OCI-LY7 (cell line): ENCODE measurements around the gene DAGLA. TPM values are rescaled to one million over a fixed set of nuclear protein-coding genes. Genes with fewer than 3 reads are reported as not detected.

Source experiments
- BruUV-seq: library from RNA; stranded (reverse); fragments of 400-500 nt; replicated peaks from 2 replicates; lab custom pipeline; 2021; lab: Mats Ljungman, UMichigan
- CTCF ChIA-PET: fragments of 300-600 bp; sonication (Branson Sonifier 250); formaldehyde crosslinking; loops from one replicate; lab custom pipeline; 2022; ENCODE audit warnings: antibody characterized with exemption; ENCODE audit not compliant: unreplicated experiment; lab: Charles Lee
- POLR2A ChIA-PET: fragments of 300-600 bp; sonication (Branson Sonifier 250); formaldehyde crosslinking; loops from one replicate; lab custom pipeline; 2022; ENCODE audit warnings: antibody characterized with exemption; lab: Charles Lee
- DNase-seq: peaks from one replicate; pipeline ENCODE4 v3.0.0-alpha.2; 2015; ENCODE audit warnings: low spot score
- H2AFZ ChIP-seq: fragments of 200-600 bp; sonication (generic), shearing (Covaris generic); 2 replicates; pipeline ENCODE4 v1.6.1; 2014; ENCODE audit warnings: mild to moderate bottlenecking, antibody characterized with exemption, low read length, moderate library complexity
- H3K27ac ChIP-seq: fragments of 200-600 bp; sonication (generic); 2 replicates; pipeline ENCODE4 v1.5.1; 2014; ENCODE audit warnings: mixed run types, low read depth, mild to moderate bottlenecking, moderate library complexity, low read length, inconsistent platforms; ENCODE audit not compliant: poor library complexity, severe bottlenecking
- H3K36me3 ChIP-seq: fragments of 200-600 bp; sonication (generic); 2 replicates; pipeline ENCODE4 v1.6.1; 2014; ENCODE audit warnings: mild to moderate bottlenecking, antibody characterized with exemption, low read length, moderate library complexity, mixed read lengths; ENCODE audit not compliant: insufficient read depth
- H3K4me1 ChIP-seq: fragments of 200-600 bp; sonication (generic); 2 replicates; pipeline ENCODE4 v1.5.1; 2014; ENCODE audit warnings: mild to moderate bottlenecking, low read length; ENCODE audit not compliant: insufficient read depth, poor library complexity, severe bottlenecking
- H3K4me2 ChIP-seq: fragments of 200-600 bp; sonication (generic); 2 replicates; pipeline ENCODE4 v1.6.1; 2014; ENCODE audit warnings: mild to moderate bottlenecking, low read length
- H3K4me3 ChIP-seq: fragments of 200-600 bp; sonication (generic); 2 replicates; pipeline ENCODE4 v1.5.1; 2014; ENCODE audit warnings: mild to moderate bottlenecking, low read depth, low read length; ENCODE audit not compliant: poor library complexity, severe bottlenecking
- H3K79me2 ChIP-seq: fragments of 200-600 bp; sonication (generic); 2 replicates; pipeline ENCODE4 v1.6.1; 2016; ENCODE audit warnings: low read depth, mild to moderate bottlenecking, low read length, moderate library complexity, mixed read lengths; ENCODE audit not compliant: insufficient read depth
- H3K9me2 ChIP-seq: fragments of 200-600 bp; sonication (generic); 2 replicates; pipeline ENCODE4 v1.6.1; 2016; ENCODE audit warnings: mild to moderate bottlenecking, low read length, mixed read lengths; ENCODE audit not compliant: insufficient read depth
- H3K9me3 ChIP-seq: fragments of 200-600 bp; sonication (generic); 2 replicates; pipeline ENCODE4 v1.6.1; 2014; ENCODE audit warnings: mild to moderate bottlenecking, mixed run types, low read length, mixed read lengths
- H4K20me1 ChIP-seq: fragments of 200-600 bp; sonication (generic); 2 replicates; pipeline ENCODE4 v1.6.1; 2014; ENCODE audit warnings: mild to moderate bottlenecking, antibody characterized with exemption, low read length, moderate library complexity, mixed read lengths; ENCODE audit not compliant: insufficient read depth
- CTCF ChIP-seq: fragments of 200-600 bp; sonication (generic); conservative IDR thresholded peaks from 2 replicates; pipeline ENCODE4 v1.5.1; 2014; ENCODE audit warnings: mild to moderate bottlenecking, antibody characterized with exemption, low read length, moderate library complexity, mixed read lengths
- EZH2phosphoT487 ChIP-seq: fragments of 200-600 bp; sonication (generic); IDR thresholded peaks from 2 replicates; pipeline ENCODE4 v1.6.1; 2018; ENCODE audit warnings: low read depth, borderline replicate concordance, mild to moderate bottlenecking, mixed run types, antibody characterized with exemption, low read length, moderate library complexity, mixed read lengths
- intact Hi-C: fragments of 100-400 bp; cut with micrococcal nuclease; formaldehyde crosslinking; loops from one replicate; pipeline ENCODE4 v1.10.0; 2022; ENCODE audit not compliant: unreplicated experiment
- total RNA-seq, 2 experiments: library from RNA; depleted of rRNA in 1 of 2; stranded (reverse); fragments of >200 nt in 1 of 2; shearing (Covaris generic) in 1 of 2; gene quantifications; 2 replicates each; pipeline ENCODE4 v1.2.3, GENCODE V29; 2014 to 2022

Gene DAGLA
- total RNA-seq, 2 experiments from 2014 or later, result not detected

DNA sequence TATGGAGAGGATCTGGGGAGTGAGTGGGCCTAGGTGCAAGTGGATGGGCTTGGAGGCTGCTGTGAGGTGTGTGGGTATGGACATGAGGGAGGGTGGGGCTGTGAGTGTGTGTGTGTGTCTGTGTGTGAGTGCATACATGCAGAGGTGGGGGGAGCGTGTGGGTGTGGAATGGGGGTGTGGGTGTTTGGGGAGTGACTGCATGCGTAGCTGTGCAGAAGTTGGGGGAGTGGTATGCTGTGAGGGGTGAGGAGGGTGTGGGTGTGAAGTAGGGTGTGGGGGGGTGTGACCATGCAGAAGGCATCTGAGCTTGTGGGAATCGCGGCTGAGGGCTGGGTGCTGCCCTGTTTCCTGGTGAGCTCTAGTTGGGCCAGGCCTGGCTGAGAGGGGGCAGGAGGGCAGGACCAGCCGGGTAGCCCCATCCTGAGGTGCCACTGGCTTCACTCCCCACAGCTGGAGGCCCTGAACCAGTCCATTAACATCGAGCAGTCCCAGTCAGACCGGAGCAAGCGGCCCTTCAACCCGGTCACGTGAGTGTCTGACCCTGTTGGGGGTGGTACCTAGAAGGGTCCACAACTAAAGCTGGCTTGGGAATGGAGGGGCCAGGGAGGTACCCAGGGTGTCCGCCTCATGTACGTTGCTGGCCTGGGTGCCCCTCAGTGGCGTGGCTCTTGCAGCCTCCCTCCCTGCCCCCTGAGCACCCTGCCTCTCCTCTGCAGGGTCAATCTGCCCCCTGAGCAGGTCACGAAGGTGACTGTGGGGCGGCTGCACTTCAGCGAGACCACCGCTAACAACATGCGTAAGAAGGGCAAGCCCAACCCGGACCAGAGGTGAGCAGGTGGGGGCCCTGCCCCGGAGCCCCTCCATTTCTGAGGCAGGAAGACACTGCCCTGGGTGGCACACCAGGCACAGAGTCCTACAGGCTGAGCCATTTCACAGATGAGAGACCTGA lies 95.7 kb downstream of the DAGLA start:
- Histone ChIP-seq H3K4me2 (no peak overlapping the region), H3K9me3 (no peaks in the 10 kb centered on the region), H3K4me3 (no peak overlapping the region), H4K20me1 (no peaks in the 10 kb centered on the region), H3K27ac (no peak overlapping the region), H3K9me2 (no peaks in the 10 kb centered on the region), H3K79me2 (no peaks in the 10 kb centered on the region), H2AFZ (no peak overlapping the region), H3K36me3 (no peaks in the 10 kb centered on the region), H3K4me1 (peaks cover 9% of the 10 kb centered on the region)
- intact Hi-C loops, result loop anchor here (1.0 kb wide), 1 partner anchor 29 kb away; no protein-coding TSS in a partner anchor
- CTCF ChIA-PET, result no interaction called here
- POLR2A ChIA-PET, result interaction anchor here (0.7 kb wide), 1 partner anchor 358 kb away, joined by 4 read pairs; no protein-coding TSS in a partner anchor
- no peak for DNase-seq
- TF ChIP-seq CTCF (no peak), EZH2phosphoT487 (no peak)
- BruUV-seq, result no TSS peak

GRCh38 chr11:61776561-61777075 lies 96.4 kb downstream of the DAGLA start:
- POLR2A ChIA-PET, result no interaction called here
- Histone ChIP-seq H3K9me3 (no peaks in the 10 kb centered on the region), H2AFZ (no peak overlapping the region), H3K36me3 (no peaks in the 10 kb centered on the region), H3K4me3 (no peak overlapping the region), H3K79me2 (no peaks in the 10 kb centered on the region), H3K4me2 (no peak overlapping the region), H3K27ac (no peak overlapping the region), H3K9me2 (no peaks in the 10 kb centered on the region), H3K4me1 (peaks cover 9% of the 10 kb centered on the region), H4K20me1 (no peaks in the 10 kb centered on the region)
- TF ChIP-seq EZH2phosphoT487 (no peak), CTCF (peak; percentile 83)
- CTCF ChIA-PET, result no interaction called here
- intact Hi-C loops, result loop anchor here (1.0 kb wide), 1 partner anchor 29 kb away; no protein-coding TSS in a partner anchor
- peak; percentile 65 for DNase-seq
- no TSS peak for BruUV-seq
